HG03066 (cell line): ENCODE results near the gene UBE2U.

Experiments
- ATAC-seq: cut with Tn5 transposase; IDR thresholded peaks from one replicate; pipeline ENCODE4 v1.9.1; 2021; ENCODE audit warnings: low read depth; ENCODE audit not compliant: unreplicated experiment

UBE2U gene

GRCh38 chr1:64203420-64203819, at the start of gene UBE2U:
Gene UBE2U, plus strand, starts transcription at chr1:64203623. Its CDS starts 428 bp downstream, at chr1:64204051.
- no peak for ATAC-seq

DNA sequence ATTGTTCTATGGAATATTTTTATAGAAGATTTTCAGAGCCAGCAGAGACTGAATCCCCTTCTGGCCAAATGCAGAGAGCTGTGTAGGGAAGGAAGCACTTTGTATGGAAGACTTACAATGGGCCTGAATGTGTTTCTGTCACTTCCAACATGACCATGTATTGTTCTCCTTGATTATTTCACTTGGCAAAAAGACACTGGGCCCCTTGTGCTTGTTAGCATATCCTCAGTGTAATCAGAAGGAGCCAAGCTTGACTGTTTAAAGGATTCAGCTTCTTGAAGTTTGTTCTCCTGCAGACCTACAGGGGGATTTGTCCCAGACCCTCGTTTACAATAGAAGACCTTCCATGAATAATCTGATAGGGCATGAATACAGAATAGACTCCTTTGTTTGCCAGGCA, 48.1 kb upstream of the UBE2U start:
- no peak for ATAC-seq

DNA sequence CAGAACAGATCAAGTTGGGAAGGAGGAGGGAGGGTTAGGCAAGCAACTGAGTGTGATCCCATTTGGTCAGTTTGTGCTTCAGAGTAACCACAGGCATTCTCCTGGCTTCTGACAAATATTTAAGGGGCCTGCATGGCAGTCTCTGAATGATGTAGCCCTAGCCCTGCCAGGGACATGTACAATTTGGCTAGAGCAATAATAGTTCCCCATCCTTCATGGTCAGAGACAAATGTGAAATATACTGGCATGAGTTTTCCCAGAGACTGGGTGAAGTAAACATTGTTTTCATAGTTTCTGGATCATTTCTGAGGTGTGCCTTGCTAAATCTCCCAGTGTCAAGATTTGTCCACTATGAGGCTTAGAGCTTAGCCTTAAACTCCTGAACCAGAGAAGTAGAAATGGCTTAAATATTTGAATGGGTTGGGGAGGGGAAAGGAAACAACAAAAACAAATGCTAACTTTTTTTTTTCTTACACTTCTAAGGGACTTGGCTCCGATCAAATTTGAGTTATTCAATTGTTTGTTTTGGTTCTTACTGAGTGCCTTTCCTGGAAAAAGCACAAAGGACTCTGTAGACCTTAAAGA, 42.0 kb upstream of the UBE2U start:
- ATAC-seq, result no peak

- ATAC-seq, result no peak
These were observed 41.3 kb upstream of the UBE2U start for GRCh38 chr1:64162151-64162550.

DNA sequence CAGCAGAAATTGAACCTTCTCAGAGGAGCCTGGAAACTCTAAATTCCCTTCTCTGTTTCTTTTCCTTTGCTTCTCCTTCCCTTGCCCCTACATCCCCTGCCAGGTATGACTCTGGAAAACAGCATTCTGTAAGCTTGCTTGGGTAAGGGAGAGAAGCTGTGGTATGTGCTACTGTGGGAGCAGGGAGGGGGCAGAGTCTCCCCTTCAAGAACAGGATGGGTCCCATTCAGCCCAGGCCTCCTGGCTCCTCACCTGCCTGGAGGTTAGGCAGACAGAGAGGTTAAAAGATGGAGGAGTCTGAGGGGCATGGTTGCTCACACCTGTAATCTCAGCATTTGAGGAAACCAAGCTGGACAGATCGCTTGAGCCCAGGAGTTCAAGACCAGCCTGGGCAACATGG, 40.6 kb upstream of the UBE2U start:
- no peak for ATAC-seq

DNA sequence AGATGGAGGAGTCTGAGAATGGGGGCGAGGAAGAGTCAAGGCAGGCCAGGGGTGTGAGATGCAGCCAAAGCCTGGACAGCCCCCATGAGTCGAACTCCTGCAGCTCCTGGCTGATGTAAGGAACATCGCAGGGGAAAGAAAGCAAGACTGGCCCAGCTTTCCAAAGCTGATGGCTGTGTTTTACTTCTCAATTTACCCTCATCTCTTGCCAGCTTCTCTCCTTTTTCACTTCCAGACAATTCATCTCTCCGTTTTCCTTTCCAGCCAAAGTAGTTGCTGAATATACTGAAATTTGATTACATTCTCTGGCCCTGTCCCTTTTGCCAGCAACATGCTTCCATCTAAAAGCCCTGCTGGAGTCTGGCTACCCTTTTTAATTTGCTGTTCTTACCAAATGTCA, 40.0 kb upstream of the UBE2U start:
- no peak for ATAC-seq

- no peak for ATAC-seq
These were observed 39.5 kb upstream of the UBE2U start for GRCh38 chr1:64163970-64164369.

DNA sequence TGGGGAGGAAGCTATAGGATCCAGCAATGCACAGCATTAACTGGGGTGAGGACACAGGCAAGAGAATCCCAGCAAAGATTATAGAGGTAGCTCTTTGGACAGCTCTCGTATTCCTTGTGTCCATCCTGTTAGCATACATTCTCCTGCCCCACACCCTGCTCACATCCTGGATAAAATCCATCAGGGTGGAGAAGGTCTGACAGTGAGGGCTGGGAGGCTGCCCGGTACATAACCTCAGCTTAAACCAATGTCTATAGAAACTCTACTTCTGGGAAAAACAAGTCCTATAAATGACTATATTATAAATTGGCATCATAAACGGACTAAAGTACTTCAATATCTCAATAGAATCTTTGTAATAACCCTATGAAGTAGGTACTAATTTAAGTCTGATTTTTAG, 36.8 kb upstream of the UBE2U start:
- ATAC-seq, result no peak

GRCh38 chr1:64167176-64167575, 36.2 kb upstream of the UBE2U start:
- ATAC-seq, result no peak

DNA sequence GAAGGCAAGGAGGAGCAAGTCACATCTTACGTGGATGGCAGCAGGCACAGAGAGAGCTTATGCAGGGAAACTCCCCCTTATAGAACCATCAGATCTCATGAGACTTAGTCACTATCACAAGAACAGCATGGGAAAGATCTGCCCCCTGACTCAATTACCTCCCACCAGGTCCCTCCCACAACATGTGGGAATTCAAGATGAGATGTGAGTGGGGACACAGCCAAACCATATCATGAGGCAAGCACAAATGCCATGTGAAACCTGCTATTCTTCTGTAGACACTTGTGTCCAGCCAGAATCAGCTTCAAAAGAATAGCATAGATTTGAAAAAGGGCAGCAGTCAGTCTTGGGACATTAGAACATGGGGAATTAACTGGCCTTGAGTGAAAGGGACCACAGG, 32.2 kb upstream of the UBE2U start:
- ATAC-seq, result no peak

DNA sequence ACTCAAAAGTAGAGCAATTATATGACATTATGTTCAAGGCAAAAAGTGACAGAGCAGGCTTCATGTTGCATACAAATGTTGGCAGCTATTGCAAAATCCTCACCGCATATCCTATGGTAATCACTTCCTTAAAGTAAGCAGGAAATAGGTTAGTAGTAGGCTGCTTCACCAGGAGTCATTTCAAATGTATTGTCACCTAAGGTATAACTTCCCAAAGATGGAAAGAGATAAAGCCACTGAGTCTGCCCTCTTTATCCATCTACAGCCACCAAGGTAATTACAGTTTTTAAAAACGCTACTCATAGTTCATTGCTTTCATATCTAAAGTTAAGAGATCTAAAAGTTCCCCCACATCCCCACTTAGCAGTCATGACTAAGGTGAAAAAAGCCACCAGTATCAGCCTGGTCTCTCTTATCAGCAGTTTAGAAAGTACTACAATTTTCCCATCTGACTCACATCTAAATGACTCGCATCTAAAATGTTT, 31.6 kb upstream of the UBE2U start:
- peak; percentile 78 for ATAC-seq

GRCh38 chr1:64172458-64172983, 30.9 kb upstream of the UBE2U start:
- ATAC-seq, result peak; percentile 52

DNA sequence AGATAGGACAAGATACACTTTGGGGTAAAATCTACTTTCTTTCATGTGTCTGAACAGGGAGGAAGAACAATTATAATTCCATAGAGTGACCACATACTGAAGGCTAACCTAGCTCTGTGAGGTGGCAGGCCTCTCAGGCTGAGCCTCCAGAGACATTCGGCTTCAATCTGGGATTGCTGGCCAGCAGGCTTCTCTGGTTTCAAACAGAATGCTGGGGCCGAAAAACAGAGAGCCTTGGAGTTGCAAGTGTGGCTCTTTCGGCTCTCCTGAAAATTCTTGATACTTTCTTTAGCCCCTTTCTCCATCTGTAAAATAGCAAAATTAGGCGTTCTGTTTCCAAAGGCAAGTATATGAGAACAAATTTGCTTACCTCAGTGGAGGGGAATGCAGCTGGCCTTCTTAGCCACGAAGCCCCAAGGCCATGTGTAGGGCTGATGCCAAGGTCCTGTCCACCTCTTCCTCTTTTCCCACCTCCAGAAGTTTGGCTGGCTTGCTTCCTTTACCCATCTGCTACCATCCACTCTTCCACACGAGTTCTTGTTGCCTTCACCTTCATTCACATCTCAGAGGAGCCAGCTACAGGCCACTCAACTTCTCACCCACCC, 30.0 kb upstream of the UBE2U start:
- ATAC-seq, result no peak

- no peak for ATAC-seq
These were observed 27.8 kb upstream of the UBE2U start for GRCh38 chr1:64175639-64176038.

DNA sequence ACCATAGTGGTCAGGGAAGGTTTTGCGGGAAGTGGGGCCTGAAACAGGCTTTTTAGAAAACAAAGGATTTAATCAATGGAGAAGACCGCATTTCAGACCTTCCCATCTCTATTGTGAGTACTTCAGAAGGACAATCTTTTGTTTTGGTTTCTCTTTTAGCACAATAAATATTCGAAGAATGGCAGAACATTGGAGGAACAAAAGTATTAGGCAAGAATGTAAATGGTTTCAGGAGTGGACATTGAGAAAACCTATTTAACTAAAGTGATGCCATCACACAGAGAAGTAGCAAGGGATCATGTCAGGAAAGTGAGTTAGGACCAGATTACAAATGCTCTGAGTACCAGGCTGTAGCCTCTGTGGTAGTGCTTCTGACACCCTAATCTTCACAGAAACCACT, 26.8 kb upstream of the UBE2U start:
- no peak for ATAC-seq

GRCh38 chr1:64179588-64179987, 23.8 kb upstream of the UBE2U start:
- ATAC-seq, result no peak

DNA sequence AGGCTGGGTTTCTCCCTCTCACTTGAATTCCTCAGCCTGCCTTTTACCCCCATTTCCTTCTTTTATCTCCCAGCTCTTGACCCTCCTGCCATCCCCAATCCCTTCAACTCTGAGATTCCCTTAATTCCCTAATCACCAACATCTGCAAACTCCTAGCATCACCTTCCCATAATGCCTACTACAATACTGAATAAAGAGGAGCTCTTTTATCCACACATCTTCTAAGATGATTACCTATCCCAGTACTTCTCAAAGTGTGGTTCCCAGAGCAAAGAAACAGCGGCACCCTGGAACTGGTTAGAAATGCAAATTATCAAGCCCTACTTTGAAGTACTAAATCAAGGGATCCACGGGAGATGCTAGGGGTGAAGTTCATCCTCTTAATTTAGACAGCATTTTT, 21.2 kb upstream of the UBE2U start:
- ATAC-seq, result no peak

GRCh38 chr1:64183395-64184002, 19.9 kb upstream of the UBE2U start:
- no peak for ATAC-seq

DNA sequence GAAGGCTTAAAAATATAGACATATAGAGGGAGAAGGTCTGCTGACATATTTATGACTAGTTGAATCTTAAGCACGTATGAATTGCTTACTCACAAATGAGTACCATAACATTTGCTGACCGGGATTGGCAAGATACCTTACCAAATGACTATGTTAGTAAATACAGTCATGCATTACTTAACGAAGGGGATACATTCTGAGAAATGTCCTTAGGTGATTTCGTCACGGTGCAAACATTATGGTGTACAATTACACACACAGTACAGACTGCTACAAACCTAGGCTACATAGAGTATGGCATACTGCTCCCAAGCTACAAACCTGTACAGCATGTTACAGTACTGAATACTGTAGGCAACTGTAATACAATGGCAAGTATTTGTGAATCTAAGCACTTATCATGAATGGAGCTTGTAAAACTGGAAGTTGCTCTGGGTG, 19.4 kb upstream of the UBE2U start:
- ATAC-seq, result no peak

- ATAC-seq, result no peak
These were observed 17.1 kb upstream of the UBE2U start for GRCh38 chr1:64186138-64186897.

- no peak for ATAC-seq
These were observed 16.5 kb upstream of the UBE2U start for GRCh38 chr1:64186898-64187280.
